GM18907 (cell line): ENCODE results near the gene ANAPC5.

ENCODE experiments used
- ATAC-seq: cut with Tn5 transposase; IDR thresholded peaks from one replicate; pipeline ENCODE4 v1.9.1; 2021; ENCODE audit warnings: mild to moderate bottlenecking, moderate library complexity; ENCODE audit not compliant: unreplicated experiment

ANAPC5 gene

GRCh38 chr12:121371404-121371803, 19.2 kb upstream of the ANAPC5 start:
- ATAC-seq, result no peak

- no peak for ATAC-seq
These were observed 13.8 kb upstream of the ANAPC5 start for GRCh38 chr12:121366063-121366459.

GRCh38 chr12:121365416-121366062, 13.3 kb upstream of the ANAPC5 start:
- ATAC-seq, result no peak

GRCh38 chr12:121364683-121365121, 12.5 kb upstream of the ANAPC5 start:
- no peak for ATAC-seq

GRCh38 chr12:121358073-121358472, 5.9 kb upstream of the ANAPC5 start:
- no peak for ATAC-seq

- ATAC-seq, result no peak
These were observed 5.1 kb upstream of the ANAPC5 start for GRCh38 chr12:121357331-121357730.

GRCh38 chr12:121356657-121357056, 4.4 kb upstream of the ANAPC5 start:
- ATAC-seq, result no peak

GRCh38 chr12:121355818-121356217, 3.6 kb upstream of the ANAPC5 start:
- no peak for ATAC-seq

- ATAC-seq, result no peak
These were observed 439 bp upstream of the ANAPC5 start for GRCh38 chr12:121352682-121353018.

GRCh38 chr12:121346747-121347146, 5.5 kb downstream of the ANAPC5 start:
- no peak for ATAC-seq

GRCh38 chr12:121345151-121345815, 6.9 kb downstream of the ANAPC5 start:
- ATAC-seq, result no peak

GRCh38 chr12:121344506-121344905, 7.7 kb downstream of the ANAPC5 start:
- ATAC-seq, result no peak

GRCh38 chr12:121337416-121337815, 14.8 kb downstream of the ANAPC5 start:
- ATAC-seq, result no peak

- ATAC-seq, result no peak
These were observed 17.5 kb downstream of the ANAPC5 start for GRCh38 chr12:121334513-121335343.

- no peak for ATAC-seq
These were observed 18.5 kb downstream of the ANAPC5 start for GRCh38 chr12:121333747-121334146.

- no peak for ATAC-seq
These were observed 21.0 kb downstream of the ANAPC5 start for GRCh38 chr12:121331248-121331647.

- ATAC-seq, result no peak
These were observed 21.5 kb downstream of the ANAPC5 start for GRCh38 chr12:121330692-121331091.

GRCh38 chr12:121330195-121330594, 22.0 kb downstream of the ANAPC5 start:
- no peak for ATAC-seq

- ATAC-seq, result no peak
These were observed 23.6 kb downstream of the ANAPC5 start for GRCh38 chr12:121328620-121329019.

- ATAC-seq, result no peak
These were observed 25.1 kb downstream of the ANAPC5 start for GRCh38 chr12:121326996-121327674.

- no peak for ATAC-seq
These were observed 26.3 kb downstream of the ANAPC5 start for GRCh38 chr12:121325922-121326396.
